Activated T-helper 17 cell treated with anti-CD3 and anti-CD28 coated beads, Interleukin-2, amount 50 U/mL, for 72 hours (primary cell): Measurements from ENCODE around the gene CRYZL1. TPM values are rescaled to one million over a fixed set of nuclear protein-coding genes. Genes with fewer than 3 reads are reported as not detected.
A peak's percentile ranks its signal among the peaks of the same experiment; 100 is the strongest.

Source experiments
- ATAC-seq: fragments of 150-1000 bp; cut with Tn5 transposase; replicated peaks from 2 replicates; pipeline ENCODE4 v1.10.0; 2021; ENCODE audit warnings: mild to moderate bottlenecking, moderate library complexity
- H3K27ac Mint-ChIP-seq: one replicate; pipeline ENCODE4 v1.8.0; 2022; ENCODE audit warnings: mixed read lengths
- H3K27me3 Mint-ChIP-seq: one replicate; pipeline ENCODE4 v1.8.0; 2022; ENCODE audit warnings: mixed read lengths
- H3K36me3 Mint-ChIP-seq: one replicate; pipeline ENCODE4 v1.8.0; 2022; ENCODE audit warnings: low read depth, mild to moderate bottlenecking, mixed read lengths
- H3K4me1 Mint-ChIP-seq: one replicate; pipeline ENCODE4 v1.8.0; 2022; ENCODE audit warnings: mixed read lengths
- H3K4me3 Mint-ChIP-seq: one replicate; pipeline ENCODE4 v1.8.0; 2022; ENCODE audit warnings: mild to moderate bottlenecking, mixed read lengths
- H3K9me3 Mint-ChIP-seq: one replicate; pipeline ENCODE4 v1.8.0; 2022; ENCODE audit warnings: mixed read lengths
- total RNA-seq, 2 donors: library from RNA; stranded (reverse); gene quantifications; one replicate each; pipeline ENCODE4 v1.2.3, GENCODE V29; 2022

The CRYZL1 gene
- total RNA-seq, 2 donors from 2014 or later, result 29.5 to 52.8 TPM

GRCh38 chr21:33670076-33670978 lies 28.8 kb upstream of the CRYZL1 start:
- H3K27ac Mint-ChIP-seq, result no peak overlapping the region
- no peak overlapping the region for H3K4me3 Mint-ChIP-seq
- no peaks in the 10 kb centered on the region for H3K9me3 Mint-ChIP-seq
- H3K36me3 Mint-ChIP-seq, result no peaks in the 10 kb centered on the region
- no peaks in the 10 kb centered on the region for H3K4me1 Mint-ChIP-seq
- ATAC-seq, result peak; percentile 42
- no peaks in the 10 kb centered on the region for H3K27me3 Mint-ChIP-seq

GRCh38 chr21:33668620-33669019 lies 27.1 kb upstream of the CRYZL1 start:
- no peaks in the 10 kb centered on the region for H3K36me3 Mint-ChIP-seq
- H3K4me1 Mint-ChIP-seq, result no peaks in the 10 kb centered on the region
- no peaks in the 10 kb centered on the region for H3K27me3 Mint-ChIP-seq
- H3K9me3 Mint-ChIP-seq, result no peaks in the 10 kb centered on the region
- no peak for ATAC-seq
- no peak overlapping the region for H3K27ac Mint-ChIP-seq
- H3K4me3 Mint-ChIP-seq, result no peak overlapping the region

DNA sequence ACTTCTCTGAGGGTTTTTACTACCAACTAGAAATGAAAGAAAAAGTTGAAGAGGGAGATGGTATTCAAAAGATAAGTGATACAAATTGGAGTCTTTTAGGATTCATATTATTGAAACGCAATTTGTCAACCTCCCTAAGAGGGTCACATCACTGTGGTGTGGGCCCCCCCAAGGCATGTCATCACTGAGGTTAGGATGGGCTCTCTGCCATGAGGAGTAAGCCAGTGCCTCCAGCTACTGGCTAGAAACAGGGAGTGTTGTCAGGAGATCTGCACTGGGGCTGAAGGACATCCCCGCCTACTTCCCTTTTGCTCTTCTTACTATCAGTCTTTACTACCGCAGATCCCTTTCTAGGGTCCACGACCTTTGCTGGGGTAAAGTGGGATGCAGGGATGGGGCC lies 26.6 kb upstream of the CRYZL1 start:
- Mint-ChIP-seq H3K27me3 (no peaks in the 10 kb centered on the region), H3K4me3 (no peak overlapping the region), H3K9me3 (no peaks in the 10 kb centered on the region), H3K27ac (no peak overlapping the region), H3K36me3 (no peaks in the 10 kb centered on the region), H3K4me1 (no peaks in the 10 kb centered on the region)
- no peak for ATAC-seq

GRCh38 chr21:33667636-33668035 lies 26.1 kb upstream of the CRYZL1 start:
- H3K4me3 Mint-ChIP-seq, result no peak overlapping the region
- no peaks in the 10 kb centered on the region for H3K27me3 Mint-ChIP-seq
- H3K4me1 Mint-ChIP-seq, result no peaks in the 10 kb centered on the region
- H3K27ac Mint-ChIP-seq, result no peak overlapping the region
- no peak for ATAC-seq
- H3K9me3 Mint-ChIP-seq, result no peaks in the 10 kb centered on the region
- no peaks in the 10 kb centered on the region for H3K36me3 Mint-ChIP-seq

DNA sequence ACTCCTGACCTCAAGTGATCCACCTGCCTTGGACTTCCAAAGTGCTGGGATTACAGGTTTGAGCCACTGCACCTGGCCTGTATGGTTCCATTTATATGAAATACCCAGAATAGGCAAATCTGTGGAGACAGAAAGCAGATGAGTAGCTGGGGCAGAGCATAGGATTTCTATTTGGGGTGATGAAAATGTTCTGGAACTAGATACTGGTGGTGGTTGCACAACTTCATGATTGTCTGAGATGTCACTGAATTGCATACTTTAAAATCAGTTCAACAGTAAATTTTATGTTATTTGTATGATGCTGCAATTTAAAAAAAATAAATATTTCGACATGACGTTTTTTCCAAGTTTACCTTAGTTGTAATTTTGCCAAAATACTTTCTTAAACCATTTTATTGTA lies 24.6 kb upstream of the CRYZL1 start:
- Mint-ChIP-seq H3K27me3 (no peaks in the 10 kb centered on the region), H3K4me3 (no peak overlapping the region), H3K4me1 (no peaks in the 10 kb centered on the region), H3K27ac (no peak overlapping the region), H3K9me3 (no peaks in the 10 kb centered on the region), H3K36me3 (no peaks in the 10 kb centered on the region)
- no peak for ATAC-seq

- ATAC-seq, result no peak
- H3K4me1 Mint-ChIP-seq, result no peaks in the 10 kb centered on the region
- H3K4me3 Mint-ChIP-seq, result no peak overlapping the region
- no peak overlapping the region for H3K27ac Mint-ChIP-seq
- H3K36me3 Mint-ChIP-seq, result no peaks in the 10 kb centered on the region
- no peaks in the 10 kb centered on the region for H3K27me3 Mint-ChIP-seq
- H3K9me3 Mint-ChIP-seq, result no peaks in the 10 kb centered on the region
Measured at GRCh38 chr21:33664135-33664534, 22.6 kb upstream of the CRYZL1 start.

- ATAC-seq, result no peak
- Mint-ChIP-seq H3K36me3 (no peaks in the 10 kb centered on the region), H3K9me3 (no peaks in the 10 kb centered on the region), H3K27ac (no peak overlapping the region), H3K27me3 (peaks cover 3% of the 10 kb centered on the region), H3K4me3 (no peak overlapping the region), H3K4me1 (no peaks in the 10 kb centered on the region)
Measured at GRCh38 chr21:33663241-33663640, 21.7 kb upstream of the CRYZL1 start.

- no peaks in the 10 kb centered on the region for H3K36me3 Mint-ChIP-seq
- ATAC-seq, result no peak
Measured at GRCh38 chr21:33662046-33662445, 20.5 kb upstream of the CRYZL1 start.

DNA sequence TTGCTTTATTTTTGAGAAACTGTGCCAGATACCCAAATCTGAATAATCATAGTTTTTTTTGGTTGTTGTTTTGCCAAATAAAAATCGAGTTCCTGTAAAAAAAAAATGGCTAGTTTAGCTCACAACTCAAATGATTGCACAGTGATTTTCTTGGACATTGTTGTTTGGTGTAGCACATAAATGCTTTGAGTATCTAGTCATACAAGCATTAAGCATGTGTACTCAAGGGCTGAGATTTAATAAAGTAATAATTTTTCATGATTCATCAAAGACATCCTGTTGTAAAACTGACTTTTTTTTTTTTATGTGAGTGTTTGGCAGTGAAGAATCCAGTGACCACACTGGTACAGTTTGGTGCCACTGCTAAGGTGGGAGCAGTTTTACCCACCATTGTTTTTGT lies 19.6 kb upstream of the CRYZL1 start:
- Mint-ChIP-seq H3K9me3 (no peaks in the 10 kb centered on the region), H3K27ac (no peak overlapping the region), H3K4me1 (no peaks in the 10 kb centered on the region), H3K4me3 (no peak overlapping the region), H3K36me3 (no peaks in the 10 kb centered on the region), H3K27me3 (peaks cover 3% of the 10 kb centered on the region)
- ATAC-seq, result no peak

More at GRCh38 chr21:33662046-33662445, 20.5 kb upstream of the CRYZL1 start:
- no peaks in the 10 kb centered on the region for H3K4me1 Mint-ChIP-seq
- H3K4me3 Mint-ChIP-seq, result no peak overlapping the region
- no peak overlapping the region for H3K27ac Mint-ChIP-seq
- peaks cover 3% of the 10 kb centered on the region for H3K27me3 Mint-ChIP-seq
- H3K9me3 Mint-ChIP-seq, result no peaks in the 10 kb centered on the region

- Mint-ChIP-seq H3K27me3 (peaks cover 3% of the 10 kb centered on the region), H3K4me3 (no peak overlapping the region), H3K27ac (no peak overlapping the region), H3K9me3 (no peaks in the 10 kb centered on the region), H3K36me3 (no peaks in the 10 kb centered on the region), H3K4me1 (no peaks in the 10 kb centered on the region)
- no peak for ATAC-seq
Measured at GRCh38 chr21:33660406-33660805, 18.9 kb upstream of the CRYZL1 start.

DNA sequence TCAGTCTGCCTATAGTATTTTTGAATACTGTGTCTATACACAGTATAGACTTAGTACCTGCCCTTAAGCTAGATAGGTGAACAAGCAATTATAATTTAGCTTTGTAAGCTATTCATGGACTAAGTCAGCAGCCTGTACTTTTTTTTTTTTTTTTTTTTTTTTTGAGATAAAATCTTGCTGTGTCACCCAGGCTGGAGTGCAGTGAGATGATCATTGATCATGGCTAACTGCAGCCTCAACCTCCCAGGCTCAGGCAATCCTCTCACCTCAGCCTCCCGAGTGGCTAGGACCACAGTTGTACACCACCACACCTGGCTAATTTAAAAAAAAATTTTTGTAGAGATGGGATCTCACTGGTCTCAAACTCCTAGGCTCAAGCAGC lies 18.0 kb upstream of the CRYZL1 start:
- Mint-ChIP-seq H3K36me3 (no peaks in the 10 kb centered on the region), H3K4me3 (no peak overlapping the region), H3K9me3 (no peaks in the 10 kb centered on the region), H3K27ac (no peak overlapping the region), H3K4me1 (no peaks in the 10 kb centered on the region), H3K27me3 (peaks cover 3% of the 10 kb centered on the region)
- ATAC-seq, result no peak

- Mint-ChIP-seq H3K36me3 (no peaks in the 10 kb centered on the region), H3K27ac (no peak overlapping the region), H3K27me3 (peaks cover 3% of the 10 kb centered on the region), H3K4me1 (no peaks in the 10 kb centered on the region), H3K9me3 (no peaks in the 10 kb centered on the region), H3K4me3 (no peak overlapping the region)
- no peak for ATAC-seq
Measured at GRCh38 chr21:33658919-33659567, 17.5 kb upstream of the CRYZL1 start.

- no peak overlapping the region for H3K27ac Mint-ChIP-seq
- ATAC-seq, result no peak
- no peaks in the 10 kb centered on the region for H3K36me3 Mint-ChIP-seq
- no peak overlapping the region for H3K4me3 Mint-ChIP-seq
- H3K4me1 Mint-ChIP-seq, result no peaks in the 10 kb centered on the region
- H3K27me3 Mint-ChIP-seq, result peaks cover 3% of the 10 kb centered on the region
- H3K9me3 Mint-ChIP-seq, result no peaks in the 10 kb centered on the region
Measured at GRCh38 chr21:33657124-33657820, 15.7 kb upstream of the CRYZL1 start.

DNA sequence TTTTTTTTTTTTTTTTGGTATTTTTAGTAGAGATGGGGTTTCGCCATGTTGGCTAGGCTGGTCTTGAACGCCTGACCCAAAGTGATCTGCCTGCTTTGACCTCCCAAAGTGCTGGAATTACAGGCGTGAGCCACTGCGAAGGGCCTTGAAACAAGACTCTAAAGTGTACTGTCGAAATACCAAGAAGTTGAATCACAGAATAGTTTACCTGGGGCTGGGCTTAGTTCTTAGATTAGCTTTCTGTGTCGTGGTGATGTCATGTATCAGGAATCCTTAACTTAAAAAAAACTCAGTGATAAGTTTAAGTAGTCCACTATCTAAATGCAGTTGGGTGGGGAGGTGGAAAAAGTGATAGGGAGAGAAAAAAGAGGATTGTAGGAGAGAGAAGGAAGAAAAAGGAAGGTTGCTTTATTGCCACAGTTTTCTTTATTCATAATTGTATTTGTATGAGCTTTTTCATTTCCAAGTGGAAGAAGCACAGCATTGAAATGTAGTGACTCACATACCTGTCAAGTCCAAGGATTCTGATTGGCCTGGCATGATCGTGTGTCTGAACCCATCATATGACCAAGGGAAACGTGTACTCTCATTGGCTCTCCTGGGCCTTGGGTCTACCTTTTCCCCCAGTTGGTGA lies 14.2 kb upstream of the CRYZL1 start:
- Mint-ChIP-seq H3K27me3 (peaks cover 3% of the 10 kb centered on the region), H3K36me3 (no peaks in the 10 kb centered on the region), H3K27ac (no peak overlapping the region), H3K4me1 (no peaks in the 10 kb centered on the region), H3K4me3 (no peak overlapping the region), H3K9me3 (no peaks in the 10 kb centered on the region)
- ATAC-seq, result no peak
